Measurements from ENCODE around the gene LPP. TPM values are rescaled to one million over a fixed set of nuclear protein-coding genes. Genes with fewer than 3 reads are reported as not detected.

Gene LPP
- total and polyA plus RNA-seq, 2 of the 13 experiments (the other 11 are each of a cell fraction or from before 2014, with no cell fraction given) = 19.2 to 29.9 TPM

- TF ChIP-seq YY1 (IDR thresholded peaks at IDR 0.05; ENCODE audit: insufficient read depth, insufficient replicate concordance, low read depth, low read length) (no peak), CC2D1A (CRISPR knock-in tag; IDR thresholded peaks at IDR 0.05) (no peak), ZNF556 (CRISPR knock-in tag; IDR thresholded peaks at IDR 0.05; ENCODE audit: borderline replicate concordance) (no peak), PHF20 (CRISPR knock-in tag; IDR thresholded peaks at IDR 0.05) (no peak), HOXA3 (CRISPR knock-in tag; IDR thresholded peaks at IDR 0.05) (no peak), JUNB (CRISPR knock-in tag; IDR thresholded peaks at IDR 0.05; ENCODE audit: borderline replicate concordance) (no peak), SAP130 (CRISPR knock-in tag; IDR thresholded peaks at IDR 0.05; ENCODE audit: low read depth) (no peak), SMARCC2 (IDR thresholded peaks at IDR 0.05) (no peak), ETS1 (CRISPR knock-in tag; IDR thresholded peaks at IDR 0.05) (no peak)
- TF ChIP-seq, protein P1, sequence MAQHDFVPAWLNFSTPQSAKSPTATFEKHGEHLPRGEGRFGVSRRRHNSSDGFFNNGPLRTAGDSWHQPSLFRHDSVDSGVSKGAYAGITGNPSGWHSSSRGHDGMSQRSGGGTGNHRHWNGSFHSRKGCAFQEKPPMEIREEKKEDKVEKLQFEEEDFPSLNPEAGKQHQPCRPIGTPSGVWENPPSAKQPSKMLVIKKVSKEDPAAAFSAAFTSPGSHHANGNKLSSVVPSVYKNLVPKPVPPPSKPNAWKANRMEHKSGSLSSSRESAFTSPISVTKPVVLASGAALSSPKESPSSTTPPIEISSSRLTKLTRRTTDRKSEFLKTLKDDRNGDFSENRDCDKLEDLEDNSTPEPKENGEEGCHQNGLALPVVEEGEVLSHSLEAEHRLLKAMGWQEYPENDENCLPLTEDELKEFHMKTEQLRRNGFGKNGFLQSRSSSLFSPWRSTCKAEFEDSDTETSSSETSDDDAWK (CRISPR knock-in tag; IDR thresholded peaks at IDR 0.05) = no peak
- TF ChIP-seq, protein P2, sequence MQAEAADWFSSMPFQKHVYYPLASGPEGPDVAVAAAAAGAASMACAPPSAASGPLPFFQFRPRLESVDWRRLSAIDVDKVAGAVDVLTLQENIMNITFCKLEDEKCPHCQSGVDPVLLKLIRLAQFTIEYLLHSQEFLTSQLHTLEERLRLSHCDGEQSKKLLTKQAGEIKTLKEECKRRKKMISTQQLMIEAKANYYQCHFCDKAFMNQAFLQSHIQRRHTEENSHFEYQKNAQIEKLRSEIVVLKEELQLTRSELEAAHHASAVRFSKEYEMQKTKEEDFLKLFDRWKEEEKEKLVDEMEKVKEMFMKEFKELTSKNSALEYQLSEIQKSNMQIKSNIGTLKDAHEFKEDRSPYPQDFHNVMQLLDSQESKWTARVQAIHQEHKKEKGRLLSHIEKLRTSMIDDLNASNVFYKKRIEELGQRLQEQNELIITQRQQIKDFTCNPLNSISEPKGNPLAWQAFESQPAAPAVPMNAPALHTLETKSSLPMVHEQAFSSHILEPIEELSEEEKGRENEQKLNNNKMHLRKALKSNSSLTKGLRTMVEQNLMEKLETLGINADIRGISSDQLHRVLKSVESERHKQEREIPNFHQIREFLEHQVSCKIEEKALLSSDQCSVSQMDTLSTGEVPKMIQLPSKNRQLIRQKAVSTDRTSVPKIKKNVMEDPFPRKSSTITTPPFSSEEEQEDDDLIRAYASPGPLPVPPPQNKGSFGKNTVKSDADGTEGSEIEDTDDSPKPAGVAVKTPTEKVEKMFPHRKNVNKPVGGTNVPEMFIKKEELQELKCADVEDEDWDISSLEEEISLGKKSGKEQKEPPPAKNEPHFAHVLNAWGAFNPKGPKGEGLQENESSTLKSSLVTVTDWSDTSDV (CRISPR knock-in tag; IDR thresholded peaks at IDR 0.05) = no peak
- TF ChIP-seq, protein P3, sequence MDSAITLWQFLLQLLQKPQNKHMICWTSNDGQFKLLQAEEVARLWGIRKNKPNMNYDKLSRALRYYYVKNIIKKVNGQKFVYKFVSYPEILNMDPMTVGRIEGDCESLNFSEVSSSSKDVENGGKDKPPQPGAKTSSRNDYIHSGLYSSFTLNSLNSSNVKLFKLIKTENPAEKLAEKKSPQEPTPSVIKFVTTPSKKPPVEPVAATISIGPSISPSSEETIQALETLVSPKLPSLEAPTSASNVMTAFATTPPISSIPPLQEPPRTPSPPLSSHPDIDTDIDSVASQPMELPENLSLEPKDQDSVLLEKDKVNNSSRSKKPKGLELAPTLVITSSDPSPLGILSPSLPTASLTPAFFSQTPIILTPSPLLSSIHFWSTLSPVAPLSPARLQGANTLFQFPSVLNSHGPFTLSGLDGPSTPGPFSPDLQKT (CRISPR knock-in tag; IDR thresholded peaks at IDR 0.05; ENCODE audit: borderline replicate concordance) = no peak
Observed at GRCh38 chr3:188745031-188745430, 591.1 kb downstream of the LPP start (continued).
